Hematopoietic multipotent progenitor cell treated with erythropoietin and hydrocortisone succinate and interleukin-3 and kit ligand, for 17 days (in vitro differentiated cells): Measurements from ENCODE around the gene CDK19.
"Not testable (repeated sequence)": the region's sequence is repeated elsewhere in the genome, so short reads cannot be mapped to it uniquely, and the experiment has no call there.

ENCODE experiments used
- DNase-seq: peaks from one replicate; pipeline ENCODE4 v3.0.0-alpha.2; 2015; ENCODE audit warnings: low spot score

Gene CDK19

DNA sequence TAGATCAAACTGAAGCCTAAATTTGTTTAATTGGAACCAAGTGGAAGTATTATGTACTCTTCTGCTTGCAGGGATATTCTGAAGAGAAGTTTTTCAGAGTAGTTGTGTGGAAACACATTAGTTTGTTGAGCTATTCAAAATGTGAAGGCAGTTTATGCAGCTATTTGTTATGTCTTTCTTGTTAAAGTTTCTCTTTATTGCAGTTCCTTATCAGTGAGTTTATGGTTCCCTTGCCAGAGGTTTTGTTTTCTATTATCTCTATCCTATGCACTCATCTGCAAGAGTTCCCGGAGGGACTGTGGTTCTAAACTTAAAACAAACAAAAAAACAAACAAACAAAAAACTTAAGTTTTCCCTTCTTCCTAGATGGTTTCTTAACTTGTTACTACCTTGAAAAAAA lies 195.2 kb downstream of the CDK19 start:
- DNase-seq, result no peak

DNA sequence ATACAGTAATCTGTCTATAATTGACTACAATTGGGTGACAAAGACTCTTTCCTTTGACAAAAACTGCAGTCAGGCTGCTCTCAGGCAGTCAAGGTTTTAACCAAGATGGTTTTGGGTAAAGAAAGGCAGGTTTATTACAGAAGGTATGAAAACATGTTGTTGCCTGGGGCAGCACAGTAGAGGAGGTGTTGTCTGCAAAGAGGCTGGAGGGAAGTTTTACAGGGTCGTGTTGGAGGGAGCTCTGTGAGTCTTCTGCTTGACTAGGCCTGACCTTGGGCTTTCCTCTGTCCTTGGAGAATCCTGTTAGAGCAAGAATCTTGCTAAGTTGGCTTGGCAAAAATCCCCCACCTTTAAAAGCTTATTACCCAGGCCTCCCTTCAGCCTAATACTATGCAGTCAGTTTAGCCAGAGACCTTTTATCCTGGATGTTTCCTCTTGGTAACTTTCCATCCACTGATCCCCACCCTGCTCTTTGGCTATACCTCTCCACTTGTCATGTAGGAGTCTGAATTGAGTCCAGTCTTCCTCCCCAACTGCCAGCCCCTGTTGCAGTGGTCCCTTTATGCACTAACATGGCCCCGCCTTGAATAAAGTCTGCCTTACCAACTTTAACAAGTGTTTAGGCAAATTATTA lies 195.9 kb downstream of the CDK19 start:
- DNase-seq, result no peak

DNA sequence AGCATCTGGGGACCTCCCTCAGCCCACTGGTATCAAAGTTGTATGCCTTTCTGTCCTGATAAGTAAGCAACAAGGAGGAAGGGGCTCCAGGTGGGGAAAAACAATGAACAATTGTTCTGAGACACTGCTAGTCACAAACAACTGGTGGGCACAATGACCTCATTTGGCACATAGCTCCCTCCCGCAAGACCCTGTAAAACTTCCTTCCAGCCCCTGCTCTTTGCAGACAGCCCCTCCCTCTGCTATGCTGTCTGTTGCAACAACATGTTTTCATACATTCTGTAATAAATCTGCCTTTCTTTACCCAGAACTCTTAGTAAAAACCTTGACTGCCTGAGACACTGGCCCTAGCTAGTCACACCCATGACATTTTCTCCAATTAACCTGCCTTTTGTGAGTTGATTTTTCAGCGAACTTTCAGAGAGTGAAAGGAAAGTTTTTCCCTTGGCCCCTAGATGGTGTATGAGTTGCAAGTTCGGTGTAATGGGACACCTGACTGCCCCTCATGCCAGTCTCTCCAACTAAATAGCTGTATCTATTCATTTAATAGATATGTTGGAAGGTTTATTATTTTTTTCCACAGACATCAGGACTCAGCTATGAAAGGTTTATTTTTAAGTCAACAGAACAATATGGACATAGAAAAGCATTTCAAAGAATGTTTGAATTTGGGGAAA lies 196.5 kb downstream of the CDK19 start:
- DNase-seq, result no peak

DNA sequence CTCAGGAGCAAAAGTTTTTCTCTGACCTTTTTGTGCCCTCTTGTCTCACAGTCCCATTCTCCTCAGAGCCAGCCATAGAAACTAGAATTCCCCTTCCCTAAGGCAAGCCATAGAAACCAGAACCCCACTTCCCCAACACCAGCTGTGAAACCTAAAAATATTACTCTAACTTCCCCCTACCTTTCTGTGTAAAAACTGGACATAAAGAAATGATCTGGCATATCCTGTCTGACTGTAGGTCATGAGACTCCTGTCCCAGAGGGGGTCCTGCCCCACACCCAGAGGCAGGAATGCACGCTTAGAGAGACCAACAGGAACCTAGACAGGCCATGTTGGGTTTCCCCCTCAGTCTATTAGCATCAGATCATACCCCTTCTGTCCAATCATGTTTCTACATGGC lies 198.2 kb downstream of the CDK19 start:
- DNase-seq, result no peak

DNA sequence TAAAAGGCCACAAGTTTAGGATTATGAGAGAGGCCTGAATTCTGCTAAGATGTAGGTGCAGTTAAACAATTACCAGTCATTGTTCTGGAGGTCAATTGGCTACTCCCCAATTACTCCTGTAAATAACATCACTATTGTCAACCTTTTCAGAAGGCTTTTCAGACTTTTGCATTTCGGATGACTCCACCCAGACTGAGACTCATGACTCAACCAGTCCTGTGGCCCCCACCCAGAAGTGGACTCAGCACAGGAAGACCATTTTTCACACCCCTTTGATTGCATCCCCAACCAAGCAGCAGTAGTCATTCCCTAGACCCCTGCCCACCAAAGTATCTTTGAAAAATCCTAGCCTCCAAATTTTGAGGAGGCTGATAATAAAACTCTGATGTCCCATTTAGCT lies 199.5 kb downstream of the CDK19 start:
- DNase-seq, result no peak

DNA sequence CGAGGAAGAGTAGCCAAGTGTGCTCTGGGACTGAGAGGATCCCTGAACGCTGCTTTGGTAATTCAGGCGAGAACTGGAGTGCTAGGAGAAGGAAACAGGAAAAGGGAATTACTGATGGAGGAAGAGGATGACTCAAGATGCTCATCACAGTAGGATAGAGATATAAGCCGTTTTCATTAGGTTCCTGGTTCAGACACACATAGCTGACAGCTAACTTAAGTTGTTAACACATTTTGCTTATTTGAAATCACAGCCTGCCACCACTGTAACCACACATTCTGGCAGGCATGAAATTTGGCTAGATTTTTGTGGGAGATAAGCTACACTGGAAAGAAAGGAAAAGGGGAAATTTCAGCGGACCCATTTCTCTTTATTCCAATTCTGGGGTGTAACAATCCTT lies 200.7 kb downstream of the CDK19 start:
- no peak for DNase-seq

DNA sequence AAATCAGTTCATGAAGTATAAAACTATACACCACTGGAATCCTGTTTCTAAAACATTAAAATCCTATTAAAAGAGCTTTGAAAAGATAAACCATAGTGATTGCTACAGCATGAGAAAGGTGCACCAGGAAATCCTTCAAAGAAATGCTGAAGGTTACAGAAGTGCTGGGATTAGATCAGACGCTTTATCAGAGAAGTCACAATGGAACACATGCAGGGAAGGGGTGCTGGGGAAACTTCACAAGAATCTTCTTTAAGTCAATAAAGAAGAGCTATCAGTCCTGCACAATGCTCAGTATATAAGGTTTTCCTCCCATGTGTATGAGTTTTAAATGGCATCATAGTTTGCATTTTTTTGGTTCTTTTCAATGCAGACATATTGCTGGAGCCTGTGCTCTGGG lies 201.2 kb downstream of the CDK19 start:
- no peak for DNase-seq

DNA sequence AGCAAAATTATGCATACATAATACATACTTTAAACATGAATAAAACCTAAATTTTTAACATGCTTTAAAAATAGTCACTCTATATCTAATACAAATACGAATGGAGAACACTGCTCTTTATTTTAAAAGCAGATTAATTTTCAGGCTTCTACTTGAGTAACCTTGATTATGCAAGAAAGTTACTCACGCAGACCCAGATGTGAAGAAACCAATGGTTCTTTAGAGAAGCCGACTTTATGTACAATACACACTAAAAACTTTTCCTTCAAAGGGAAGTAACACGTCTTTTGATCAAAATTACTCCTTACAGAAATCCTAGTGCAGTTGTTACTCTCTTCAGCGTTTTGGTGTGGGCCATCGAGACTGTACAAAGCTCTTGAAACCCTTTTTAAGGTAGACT lies 201.9 kb downstream of the CDK19 start:
- DNase-seq, result no peak

DNA sequence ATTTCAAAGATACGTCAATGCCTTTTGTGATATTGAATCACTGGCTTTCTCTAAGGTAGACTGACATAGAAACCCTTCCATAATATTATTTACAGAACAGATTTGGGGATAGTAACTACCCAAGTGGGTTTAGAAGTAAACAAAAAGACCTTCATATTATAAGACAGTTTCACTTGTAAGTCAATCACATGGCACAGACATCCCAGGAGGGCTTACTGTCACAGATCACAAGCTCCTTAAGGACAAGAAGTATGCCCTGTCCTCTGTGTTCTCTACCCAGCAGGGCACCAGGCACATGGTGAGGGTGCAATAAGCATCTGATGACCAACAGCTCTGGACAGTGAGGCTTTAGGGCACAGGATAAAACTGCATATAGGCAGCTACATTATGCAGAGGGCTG lies 203.0 kb downstream of the CDK19 start:
- no peak for DNase-seq

DNA sequence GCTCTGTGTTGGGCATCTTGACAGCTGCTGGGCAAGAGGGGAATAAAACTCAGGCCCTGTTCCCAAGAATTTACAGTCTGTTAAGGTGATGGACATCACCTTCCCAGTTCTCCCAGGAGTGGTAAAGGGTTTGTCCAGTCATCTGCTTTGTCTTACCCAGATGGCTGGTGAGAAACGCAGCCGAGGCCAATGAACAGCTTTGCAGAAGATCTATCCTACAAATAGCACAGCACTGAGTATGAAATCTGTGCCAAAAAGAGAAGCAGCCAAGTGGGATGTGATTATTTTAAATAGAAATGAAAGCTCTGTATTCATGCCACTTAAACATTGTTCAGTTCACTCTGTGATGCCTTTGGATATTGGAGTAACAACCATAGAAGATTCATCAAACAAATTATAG lies 206.2 kb downstream of the CDK19 start:
- no peak for DNase-seq

DNA sequence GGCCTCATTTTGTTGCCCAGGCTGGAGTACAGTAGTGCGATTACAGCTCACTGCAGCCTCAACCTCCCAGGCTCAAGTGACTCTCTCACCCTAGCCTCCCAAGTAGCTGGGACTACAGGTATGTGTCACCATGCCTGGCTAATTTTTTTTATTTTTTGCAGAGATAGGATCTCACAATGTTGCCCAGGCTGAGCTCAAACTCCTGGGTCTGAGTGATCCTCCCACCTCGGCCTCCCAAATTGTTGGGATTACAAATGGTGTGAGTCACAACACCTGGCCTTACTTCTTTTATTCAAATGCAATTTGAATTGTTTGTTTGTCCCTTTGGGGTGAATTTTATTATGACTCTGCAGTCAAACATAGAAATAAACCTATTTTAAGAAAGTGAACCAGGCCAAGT lies 207.1 kb downstream of the CDK19 start:
- DNase-seq, result no peak

DNA sequence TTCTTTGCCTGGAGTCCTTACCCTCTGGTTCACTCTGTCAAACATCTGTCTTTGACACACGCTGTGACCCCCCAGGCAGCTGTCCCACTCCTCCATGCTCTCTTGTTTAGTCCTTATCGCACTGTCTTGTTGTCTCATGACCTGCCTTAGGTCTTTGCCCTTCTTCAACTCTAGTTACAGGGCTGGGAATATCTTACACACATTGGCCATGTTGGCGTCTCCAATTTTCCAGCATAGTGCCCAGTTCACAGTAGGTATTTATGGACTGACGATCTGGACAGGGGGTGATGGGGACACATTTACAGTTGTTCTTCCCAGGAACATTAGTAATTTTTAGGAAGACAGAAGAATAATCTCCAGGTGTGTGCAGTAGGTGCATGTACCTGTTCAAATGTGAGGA lies 209.1 kb downstream of the CDK19 start:
- DNase-seq, result no peak

DNA sequence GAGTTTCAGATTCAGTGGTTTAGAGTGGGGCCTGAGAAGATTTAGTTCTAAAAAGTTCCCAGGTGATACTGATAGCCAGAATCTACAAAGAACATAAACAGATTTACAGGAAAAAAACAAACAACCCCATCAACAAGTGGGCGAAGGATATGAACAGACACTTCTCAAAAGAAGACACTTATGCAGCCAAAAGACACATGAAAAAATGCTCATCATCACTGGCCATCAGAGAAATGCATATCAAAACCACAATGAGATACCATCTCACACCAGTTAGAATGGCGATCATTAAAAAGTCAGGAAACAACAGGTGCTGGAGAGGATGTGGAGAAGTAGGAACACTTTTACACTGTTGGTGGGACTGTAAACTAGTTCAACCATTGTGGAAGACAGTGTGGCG lies 214.6 kb downstream of the CDK19 start:
- DNase-seq, result not testable (repeated sequence)

DNA sequence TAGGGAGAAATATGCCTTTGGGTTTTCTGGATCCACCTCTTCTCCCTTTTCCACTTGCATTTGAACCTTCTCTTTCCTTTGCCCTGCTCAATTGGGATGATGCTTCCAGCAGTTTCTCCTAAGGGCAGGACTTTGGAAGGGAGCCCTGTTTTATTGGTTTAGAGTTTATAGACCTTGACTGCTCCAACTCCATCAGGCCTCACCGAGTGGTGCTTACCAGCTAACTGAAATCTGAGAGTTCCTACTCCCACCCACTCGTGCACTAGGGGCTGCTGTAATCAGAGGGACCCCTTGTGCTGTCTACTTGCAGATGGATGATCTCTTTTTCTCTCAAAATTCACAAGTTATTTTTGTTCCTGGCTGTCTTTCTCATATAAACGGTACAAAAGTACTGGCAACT lies 217.5 kb downstream of the CDK19 start:
- no peak for DNase-seq

DNA sequence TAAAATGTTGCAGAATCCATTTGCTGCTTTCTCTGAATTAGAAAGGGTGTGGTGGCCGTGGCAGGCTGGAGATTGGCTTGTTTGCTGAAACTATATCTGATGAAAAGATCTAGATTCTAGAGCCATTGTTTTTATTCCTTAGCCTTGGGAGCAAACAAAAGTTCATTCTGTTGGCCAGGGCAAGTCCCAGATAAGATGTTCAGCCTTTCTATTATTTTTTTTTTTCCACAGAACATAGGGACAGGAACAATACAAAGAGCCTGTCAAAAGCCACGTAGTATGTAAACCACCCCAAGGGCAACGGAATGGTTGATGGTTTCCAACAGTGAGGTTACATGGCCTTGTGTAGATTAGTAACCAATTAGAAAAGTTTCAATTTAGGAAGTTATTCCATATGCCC lies 218.9 kb downstream of the CDK19 start:
- no peak for DNase-seq

DNA sequence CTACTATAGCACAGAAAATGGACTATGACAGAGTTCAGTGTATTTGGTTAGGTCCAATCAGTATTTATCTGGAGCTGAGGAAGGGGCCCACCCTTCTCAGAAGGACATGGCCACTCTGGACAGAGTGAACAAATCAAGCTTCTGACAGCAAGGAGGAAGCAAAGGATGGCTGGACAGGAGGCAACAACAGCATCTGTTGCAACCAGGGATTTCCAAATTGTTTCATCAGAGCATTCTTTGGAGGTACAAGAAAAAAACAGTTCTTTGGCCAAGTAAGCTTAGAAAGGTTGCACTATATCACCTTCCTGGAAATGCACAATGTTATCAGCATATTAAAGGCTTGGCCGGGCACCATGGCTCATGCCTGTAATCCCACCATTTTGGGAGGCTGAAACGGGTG lies 220.2 kb downstream of the CDK19 start:
- DNase-seq, result no peak

DNA sequence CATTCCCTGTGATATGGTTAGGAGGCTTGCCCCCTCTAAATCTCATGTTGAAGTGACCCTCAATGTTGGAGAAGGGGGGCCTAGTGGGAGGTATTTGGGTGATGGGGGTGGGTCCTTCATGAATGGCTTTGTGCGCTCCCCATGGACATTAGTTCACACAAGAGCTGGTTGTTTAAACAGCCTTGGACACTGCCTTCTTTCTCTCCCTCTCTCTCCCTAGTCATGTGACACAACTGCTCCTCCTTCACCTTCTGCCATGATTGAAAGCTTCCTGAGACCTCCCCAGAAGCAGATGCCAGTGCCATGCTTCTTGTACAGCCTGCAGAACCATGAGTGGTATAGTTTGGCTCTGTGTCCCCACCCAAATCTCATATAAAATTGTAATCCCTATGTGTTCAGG lies 221.6 kb downstream of the CDK19 start:
- DNase-seq, result no peak

DNA sequence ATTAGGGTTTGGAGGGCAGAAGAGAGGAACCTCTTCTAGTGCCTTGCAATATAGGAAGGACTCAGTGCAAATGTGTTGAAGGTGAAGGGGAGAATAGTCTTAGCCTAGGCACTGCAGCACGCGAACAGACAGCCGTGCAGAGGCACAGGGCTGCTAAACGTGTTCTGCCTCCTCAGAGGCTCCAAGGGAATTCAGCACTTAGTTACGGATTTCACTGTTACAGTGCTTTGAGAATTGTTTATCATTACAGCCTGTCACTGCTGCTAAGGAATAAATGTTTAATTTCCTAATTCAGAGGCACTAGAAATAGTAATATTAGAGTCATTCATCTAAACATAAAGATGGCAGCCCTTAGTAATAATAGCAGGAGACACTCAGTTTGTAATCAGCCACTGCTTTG lies 222.5 kb downstream of the CDK19 start:
- no peak for DNase-seq

DNA sequence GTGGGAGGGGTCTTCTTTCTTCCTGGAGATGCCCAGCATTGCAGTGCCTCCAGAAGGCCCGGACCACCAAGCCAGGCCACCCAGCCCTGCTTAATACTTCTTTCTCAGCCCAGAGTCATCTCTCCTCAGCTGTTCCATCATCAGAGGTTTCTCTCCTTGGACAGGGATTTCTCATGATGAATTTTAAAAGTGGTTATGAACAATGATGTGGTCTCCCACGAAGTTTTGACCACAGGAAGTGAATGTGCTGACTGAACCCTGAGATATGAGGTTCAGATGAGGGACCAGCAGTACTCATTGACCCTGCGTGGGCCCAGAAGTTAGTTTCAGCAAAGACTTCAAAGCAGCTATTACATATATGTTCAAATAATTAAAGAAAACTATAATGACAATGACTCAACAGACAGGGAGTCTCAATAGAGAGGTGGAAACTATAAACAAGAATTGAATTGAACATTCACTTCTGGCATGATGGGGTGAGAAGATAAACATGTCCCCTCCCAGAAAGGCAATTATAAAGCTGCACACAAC lies 224.4 kb downstream of the CDK19 start:
- DNase-seq, result no peak

DNA sequence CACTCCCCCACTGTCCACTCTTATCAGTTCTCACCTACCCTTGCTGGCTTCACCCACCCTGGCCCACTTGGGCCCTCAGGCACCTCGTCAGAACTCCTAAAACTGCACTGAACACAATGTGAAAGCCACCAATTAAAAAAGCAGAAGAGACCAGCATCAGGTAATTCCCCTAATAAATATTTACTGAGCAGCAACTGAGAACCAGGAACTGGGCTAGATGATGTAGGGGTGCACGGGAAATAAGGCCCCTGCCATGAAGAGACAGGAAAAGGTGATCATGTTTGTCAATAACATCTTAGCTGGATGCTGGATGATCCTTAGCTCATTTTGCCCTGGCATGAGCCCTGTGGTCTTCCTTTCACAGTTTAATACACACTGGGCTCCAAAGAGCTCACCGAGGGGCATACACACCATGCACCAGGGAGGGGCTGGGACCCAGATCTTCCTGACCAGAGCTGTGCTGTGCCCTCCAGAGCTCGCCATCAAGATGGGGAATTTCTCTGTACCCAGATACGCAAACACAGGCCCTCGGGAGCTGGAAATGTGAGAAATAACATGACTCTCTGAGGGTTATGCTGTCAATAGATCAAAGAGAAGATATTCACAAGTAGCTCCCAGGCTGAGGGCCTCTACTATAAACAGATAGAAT lies 225.3 kb downstream of the CDK19 start:
- no peak for DNase-seq

DNA sequence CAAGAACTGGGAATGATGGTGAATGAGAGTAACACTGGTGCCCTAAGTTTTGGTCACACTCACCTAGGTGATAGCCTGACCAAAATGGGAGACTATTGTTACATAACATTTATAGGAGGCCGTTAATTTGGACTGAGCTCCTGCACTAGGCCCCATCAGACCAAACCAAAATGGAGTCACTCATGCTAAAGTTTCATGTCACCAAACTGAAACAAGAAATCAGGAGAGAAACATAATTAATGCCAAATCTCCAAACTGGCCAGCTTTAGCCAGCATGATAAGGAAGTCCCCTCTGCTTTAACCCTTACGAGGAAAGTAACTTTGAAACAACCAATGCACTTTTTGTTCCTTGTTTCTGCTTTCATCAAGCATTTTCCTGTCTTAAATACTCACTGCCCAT lies 227.9 kb downstream of the CDK19 start:
- DNase-seq, result no peak

DNA sequence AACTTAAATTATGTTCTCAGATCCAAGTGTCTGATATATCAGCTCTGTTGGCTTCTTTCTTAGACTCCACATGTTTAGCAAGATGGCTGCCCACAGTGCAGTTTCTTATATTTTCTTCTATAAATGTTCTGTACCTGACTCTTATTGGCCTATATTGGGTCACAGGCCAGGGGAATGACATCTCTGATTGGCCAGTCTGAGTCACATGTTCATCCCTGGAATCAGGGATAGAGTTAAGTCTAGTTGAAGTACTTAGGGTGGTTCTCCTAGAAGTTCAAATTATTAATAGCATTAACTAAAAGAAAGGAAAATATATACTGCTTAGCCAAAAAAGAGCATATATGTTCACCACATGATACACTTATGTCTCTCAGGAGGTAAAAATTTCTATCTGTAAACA lies 233.6 kb downstream of the CDK19 start:
- no peak for DNase-seq

DNA sequence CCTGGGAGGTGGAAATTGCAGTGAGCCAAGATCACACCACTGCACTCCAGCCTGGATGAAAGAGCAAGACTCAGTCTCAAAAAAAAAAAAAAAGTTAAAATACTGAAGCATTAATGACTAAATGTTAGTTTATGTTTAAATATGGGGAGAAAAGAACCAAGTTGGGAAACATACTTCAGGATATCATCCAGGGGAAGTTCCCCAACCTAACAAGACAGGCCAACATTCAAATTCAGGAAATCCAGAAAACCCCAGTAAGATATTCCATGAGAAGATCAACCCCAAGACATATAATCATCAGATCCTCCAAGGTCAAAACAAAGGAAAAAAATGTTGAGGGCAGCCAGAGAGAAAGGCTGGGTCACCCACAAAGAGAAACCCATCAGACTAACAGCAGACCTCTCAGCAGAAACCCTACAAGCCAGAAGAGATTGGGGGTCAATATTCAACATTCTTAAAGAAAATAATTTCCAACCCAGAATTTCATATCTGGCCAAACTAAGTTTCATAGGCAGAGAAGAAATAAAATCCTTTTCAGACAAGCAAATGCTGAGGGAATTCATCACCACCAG lies 237.6 kb downstream of the CDK19 start:
- not testable (repeated sequence) for DNase-seq
